ENCODE data around the gene USP40. TPM values are rescaled to one million over a fixed set of nuclear protein-coding genes. Genes with fewer than 3 reads are reported as not detected.

The USP40 gene
- total RNA-seq, 4 donors from 2014 or later = 30.7 to 113 (median 41.3) TPM

DNA sequence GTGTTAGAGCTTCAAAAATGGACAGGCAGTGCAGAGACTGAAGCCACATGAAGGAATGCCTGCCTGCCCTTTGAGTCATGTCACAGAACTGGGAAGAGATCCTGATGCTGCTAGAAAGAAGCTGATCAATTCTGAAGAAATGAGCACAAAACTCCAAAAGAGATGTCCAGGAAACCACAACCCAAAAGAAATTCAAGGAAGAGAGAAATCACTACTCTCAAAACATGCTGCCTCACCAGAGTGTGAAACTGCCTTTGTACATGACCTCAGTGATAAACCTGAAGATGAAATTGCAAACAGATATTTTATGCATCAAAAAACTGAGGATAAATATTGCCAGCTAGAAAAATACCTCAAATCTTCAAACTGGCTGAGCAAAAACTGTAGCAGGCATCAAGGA is 20.5 kb downstream of the USP40 start:
- intact Hi-C loops (cut with DNase I; ENCODE audit: low total_unique reads) (no loop called here), in situ Hi-C loops (cut with MboI; ENCODE audit: low pct_ligation_motif_present in 1 of 4, low pct_unique_long_range_greater_than_20kb in 1 of 4, low sequenced_read_pairs in 3 of 4) (no loop called here)
- TF ChIP-seq EP300 (IDR thresholded peaks at IDR 0.05; ENCODE audit: low read depth) = no peak
- TF ChIP-seq POLR2A (IDR thresholded peaks at IDR 0.05) = no peak
- no peak for TF ChIP-seq POLR2AphosphoS5 (IDR thresholded peaks at IDR 0.05)
- TF ChIP-seq, protein P1, sequence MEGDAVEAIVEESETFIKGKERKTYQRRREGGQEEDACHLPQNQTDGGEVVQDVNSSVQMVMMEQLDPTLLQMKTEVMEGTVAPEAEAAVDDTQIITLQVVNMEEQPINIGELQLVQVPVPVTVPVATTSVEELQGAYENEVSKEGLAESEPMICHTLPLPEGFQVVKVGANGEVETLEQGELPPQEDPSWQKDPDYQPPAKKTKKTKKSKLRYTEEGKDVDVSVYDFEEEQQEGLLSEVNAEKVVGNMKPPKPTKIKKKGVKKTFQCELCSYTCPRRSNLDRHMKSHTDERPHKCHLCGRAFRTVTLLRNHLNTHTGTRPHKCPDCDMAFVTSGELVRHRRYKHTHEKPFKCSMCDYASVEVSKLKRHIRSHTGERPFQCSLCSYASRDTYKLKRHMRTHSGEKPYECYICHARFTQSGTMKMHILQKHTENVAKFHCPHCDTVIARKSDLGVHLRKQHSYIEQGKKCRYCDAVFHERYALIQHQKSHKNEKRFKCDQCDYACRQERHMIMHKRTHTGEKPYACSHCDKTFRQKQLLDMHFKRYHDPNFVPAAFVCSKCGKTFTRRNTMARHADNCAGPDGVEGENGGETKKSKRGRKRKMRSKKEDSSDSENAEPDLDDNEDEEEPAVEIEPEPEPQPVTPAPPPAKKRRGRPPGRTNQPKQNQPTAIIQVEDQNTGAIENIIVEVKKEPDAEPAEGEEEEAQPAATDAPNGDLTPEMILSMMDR (IDR thresholded peaks at IDR 0.05) = no peak
- H3K9me3 ChIP-seq = no peaks in the 10 kb centered on the region
- no peak for DNase-seq
- peaks cover 0 to 17% (median 7%) of the 10 kb centered on the region in 4 donors for H3K36me3 ChIP-seq
- peaks cover 0 to 11% (median 4%) of the 10 kb centered on the region in 4 donors for H3K4me1 ChIP-seq
- no peak overlapping the region for H3K27ac ChIP-seq
- H3K27me3 ChIP-seq = no peaks in the 10 kb centered on the region
- no peak overlapping the region for H3K4me3 ChIP-seq

DNA sequence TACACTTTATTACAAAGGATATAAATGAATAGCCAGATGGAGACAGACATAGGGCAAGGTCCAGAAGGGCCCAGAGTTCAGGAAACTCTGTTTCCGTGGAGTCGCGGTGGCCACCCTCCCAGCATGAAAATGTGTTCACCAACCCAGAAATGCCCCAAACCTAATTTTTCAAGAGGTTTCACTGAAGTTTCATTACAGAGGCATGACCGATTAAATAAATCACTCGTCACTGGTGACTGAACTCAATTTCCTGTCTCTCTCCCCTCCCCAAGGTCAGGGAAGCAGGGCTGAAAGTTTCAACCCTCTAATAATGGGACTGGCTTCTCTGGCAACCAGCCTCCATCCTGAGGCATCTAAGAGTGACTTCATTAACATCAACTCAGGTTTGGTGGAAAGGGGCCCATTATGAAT is 22.4 kb downstream of the USP40 start:
- no peak for TF ChIP-seq POLR2AphosphoS5 (IDR thresholded peaks at IDR 0.05)
- TF ChIP-seq, protein P1 (IDR thresholded peaks at IDR 0.05) = no peak
- TF ChIP-seq POLR2A (IDR thresholded peaks at IDR 0.05) = no peak
- TF ChIP-seq EP300 (IDR thresholded peaks at IDR 0.05; ENCODE audit: low read depth) = no peak
- H3K4me3 ChIP-seq = no peak overlapping the region
- peak; percentile 21 for DNase-seq
- H3K27me3 ChIP-seq = no peaks in the 10 kb centered on the region
- H3K36me3 ChIP-seq = peaks cover 0 to 20% (median 7%) of the 10 kb centered on the region in 4 donors
- in situ Hi-C loops (cut with MboI; ENCODE audit: low pct_ligation_motif_present in 1 of 4, low pct_unique_long_range_greater_than_20kb in 1 of 4, low sequenced_read_pairs in 3 of 4) (no loop called here), intact Hi-C loops (cut with DNase I; ENCODE audit: low total_unique reads) (no loop called here)
- H3K27ac ChIP-seq = peak overlapping the region in 1 of 4 donors; percentile 9
- no peaks in the 10 kb centered on the region for H3K9me3 ChIP-seq
- WGBS, 2 donors (ENCODE audit: low coverage in 1 of 2) = 84% methylated on average over 5 of the region's 5 CpGs; no CpG with 5 or more reads in 1 of the 2 donors
- peaks cover 0 to 11% (median 4%) of the 10 kb centered on the region in 4 donors for H3K4me1 ChIP-seq

DNA sequence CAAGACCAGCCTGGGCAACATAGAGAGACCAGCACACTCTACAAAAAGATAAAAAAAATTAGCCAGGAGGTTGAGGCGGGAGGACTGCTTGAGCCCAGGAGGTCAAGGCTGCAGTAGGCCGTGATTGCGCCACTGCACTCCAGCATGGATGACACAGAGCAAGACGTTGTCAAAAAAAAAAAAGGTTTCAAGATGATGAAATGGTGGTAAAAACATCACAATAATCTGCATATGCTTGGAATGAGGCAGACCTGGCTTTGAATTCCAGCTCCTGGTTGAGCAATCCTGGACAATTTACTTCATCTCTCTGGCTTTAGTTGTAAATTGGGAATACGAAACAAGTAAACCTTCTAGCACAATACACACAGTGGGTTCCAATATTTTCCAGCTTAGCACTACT is 24.1 kb downstream of the USP40 start:
- Histone ChIP-seq H3K9me3 (no peaks in the 10 kb centered on the region), H3K4me1 (peaks cover 0 to 11% (median 4%) of the 10 kb centered on the region in 4 donors), H3K27me3 (no peaks in the 10 kb centered on the region), H3K4me3 (no peak overlapping the region), H3K27ac (no peak overlapping the region), H3K36me3 (peaks cover 0 to 11% (median 2%) of the 10 kb centered on the region in 4 donors)
- no peak for DNase-seq
- 73 to 83% methylated on average over 5 of the region's 5 CpGs for WGBS, 2 donors (ENCODE audit: low coverage in 1 of 2)
- in situ Hi-C loops (cut with MboI; ENCODE audit: low pct_ligation_motif_present in 1 of 4, low pct_unique_long_range_greater_than_20kb in 1 of 4, low sequenced_read_pairs in 3 of 4) (no loop called here), intact Hi-C loops (cut with DNase I; ENCODE audit: low total_unique reads) (no loop called here)
- no peak for TF ChIP-seq POLR2AphosphoS5 (IDR thresholded peaks at IDR 0.05)
- no peak for TF ChIP-seq POLR2A (IDR thresholded peaks at IDR 0.05)
- TF ChIP-seq EP300 (IDR thresholded peaks at IDR 0.05; ENCODE audit: low read depth) = no peak
- TF ChIP-seq, protein P1 (IDR thresholded peaks at IDR 0.05) = no peak

DNA sequence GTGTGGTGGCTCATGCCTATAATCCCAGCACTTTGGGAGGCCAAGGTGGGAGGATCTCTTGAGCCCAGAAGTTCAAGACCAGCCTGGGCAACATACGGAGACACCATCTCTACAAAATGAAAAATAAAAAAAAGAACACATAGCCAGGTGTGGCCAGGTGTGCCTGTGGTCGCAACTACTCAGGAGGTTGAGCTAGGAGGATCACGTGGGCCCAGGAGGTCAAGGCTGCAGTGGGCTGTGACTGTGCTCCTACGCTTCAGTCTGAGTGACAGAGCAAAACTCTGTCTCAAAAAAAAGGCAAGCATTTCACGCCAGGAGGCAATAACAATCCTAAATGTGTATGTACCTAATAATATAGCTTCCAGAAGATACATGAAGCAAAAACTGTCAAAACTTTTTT is 27.8 kb downstream of the USP40 start:
- no peak for DNase-seq
- WGBS, 2 donors (ENCODE audit: low coverage in 1 of 2) = 85 to 88% methylated on average over 5 of the region's 5 CpGs
- Histone ChIP-seq H3K27me3 (no peaks in the 10 kb centered on the region), H3K4me1 (peaks cover 0 to 5% (median 1%) of the 10 kb centered on the region in 4 donors), H3K27ac (no peak overlapping the region), H3K9me3 (no peaks in the 10 kb centered on the region), H3K36me3 (peaks cover 0 to 9% (median 2%) of the 10 kb centered on the region in 4 donors), H3K4me3 (no peak overlapping the region)
- no peak for TF ChIP-seq EP300 (IDR thresholded peaks at IDR 0.05; ENCODE audit: low read depth)
- TF ChIP-seq POLR2A (IDR thresholded peaks at IDR 0.05) = no peak
- TF ChIP-seq, protein P1 (IDR thresholded peaks at IDR 0.05) = no peak
- no peak for TF ChIP-seq POLR2AphosphoS5 (IDR thresholded peaks at IDR 0.05)
- intact Hi-C loops (cut with DNase I; ENCODE audit: low total_unique reads) = no loop called here
- in situ Hi-C loops (cut with MboI; ENCODE audit: low pct_ligation_motif_present in 1 of 4, low pct_unique_long_range_greater_than_20kb in 1 of 4, low sequenced_read_pairs in 3 of 4) = no loop called here
